GM23248 (cell line): Measurements from ENCODE around the gene WDR18. TPM values are rescaled to one million over a fixed set of nuclear protein-coding genes. Genes with fewer than 3 reads are reported as not detected.

Experiments used
- DNase-seq: peaks from one replicate; pipeline ENCODE4 v3.0.0-alpha.2; 2015
- H2AFZ ChIP-seq: fragments of 200-600 bp; sonication (generic); 2 replicates; pipeline ENCODE4 v1.6.1; 2016; ENCODE audit warnings: antibody characterized with exemption
- H3F3A ChIP-seq: fragments of 200-600 bp; sonication (generic); 2 replicates; pipeline ENCODE4 v1.6.1; 2016; ENCODE audit warnings: mild to moderate bottlenecking, antibody characterized with exemption, mixed run types; ENCODE audit not compliant: insufficient read depth
- H3K27ac ChIP-seq: fragments of 200-600 bp; sonication (generic); 2 replicates; pipeline ENCODE4 v1.5.1; 2016; ENCODE audit warnings: mild to moderate bottlenecking
- H3K27me3 ChIP-seq: fragments of 200-600 bp; sonication (generic); replicated peaks from 2 replicates; pipeline ENCODE4 v1.6.1; 2016; ENCODE audit warnings: mild to moderate bottlenecking; ENCODE audit not compliant: insufficient read depth
- H3K36me3 ChIP-seq: fragments of 200-600 bp; sonication (generic); 2 replicates; pipeline ENCODE4 v1.6.1; 2016; ENCODE audit warnings: low read depth, mild to moderate bottlenecking
- H3K4me1 ChIP-seq: fragments of 200-600 bp; sonication (generic); 2 replicates; pipeline ENCODE4 v1.6.1; 2016; ENCODE audit warnings: mild to moderate bottlenecking; ENCODE audit not compliant: insufficient read depth
- H3K4me2 ChIP-seq: fragments of 200-600 bp; sonication (generic); one replicate; pipeline ENCODE4 v1.6.1; 2016; ENCODE audit warnings: mild to moderate bottlenecking; ENCODE audit not compliant: unreplicated experiment
- H3K4me3 ChIP-seq: fragments of 200-600 bp; sonication (generic); 2 replicates; pipeline ENCODE4 v1.5.1; 2016; ENCODE audit warnings: mild to moderate bottlenecking
- H3K79me2 ChIP-seq: fragments of 200-600 bp; sonication (generic); 2 replicates; pipeline ENCODE4 v1.6.1; 2016; ENCODE audit warnings: mild to moderate bottlenecking; ENCODE audit not compliant: insufficient read depth
- H3K9ac ChIP-seq: fragments of 200-600 bp; sonication (generic); 2 replicates; pipeline ENCODE4 v1.6.1; 2016; ENCODE audit warnings: mild to moderate bottlenecking
- H3K9me2 ChIP-seq: fragments of 200-600 bp; sonication (generic); 2 replicates; pipeline ENCODE4 v1.6.1; 2016; ENCODE audit warnings: mixed run types, mild to moderate bottlenecking, moderate library complexity; ENCODE audit not compliant: insufficient read depth
- H3K9me3 ChIP-seq: fragments of 200-600 bp; sonication (generic); one replicate; pipeline ENCODE4 v1.6.1; 2017; ENCODE audit warnings: low read depth
- H4K20me1 ChIP-seq: fragments of 200-600 bp; sonication (generic); 2 replicates; pipeline ENCODE4 v1.6.0; 2016; ENCODE audit not compliant: insufficient read depth
- EZH2 ChIP-seq: fragments of 200-600 bp; sonication (generic); IDR thresholded peaks from 2 replicates; pipeline ENCODE4 v1.6.1; 2018; ENCODE audit warnings: antibody characterized with exemption, mild to moderate bottlenecking; ENCODE audit not compliant: insufficient read depth, poor library complexity, severe bottlenecking
- EZH2phosphoT487 ChIP-seq: fragments of 200-600 bp; sonication (generic); IDR thresholded peaks from 2 replicates; pipeline ENCODE4 v1.6.1; 2018; ENCODE audit warnings: antibody characterized with exemption, moderate library complexity, mild to moderate bottlenecking, low read depth; ENCODE audit not compliant: insufficient read depth
- WGBS, 2 experiments: methylation state at CpG; one replicate each; pipeline ENCODE4 v1.1.6; 2015 to 2017; ENCODE audit warnings: low lambda C conversion rate in 2 of 2, low coverage in 1 of 2; ENCODE audit errors: missing lambda C conversion rate in 2 of 2; 5-methylcytosine and 5-hydroxymethylcytosine counted together
- in situ Hi-C: fragments of 300-500 bp; cut with MboI; formaldehyde crosslinking; loops from 2 replicates; pipeline ENCODE4 v1.15.0; 2020
- polyA plus RNA-seq: library from polyadenylated mRNA; unstranded; fragments of >200 nt; fragmentation: Nextera tagmentation; extraction: Ambion mirVana; gene quantifications from 2 replicates; pipeline ENCODE4 v1.2.1, GENCODE V29; 2016
- total RNA-seq: library from RNA; depleted of rRNA; stranded (reverse); fragments of >200 nt; shearing (Covaris generic); gene quantifications from 2 replicates; pipeline ENCODE4 v1.2.3, GENCODE V29; 2014

WDR18 gene
- total and polyA plus RNA-seq, 2 experiments from 2014 or later: 83.4 to 157 TPM

DNA sequence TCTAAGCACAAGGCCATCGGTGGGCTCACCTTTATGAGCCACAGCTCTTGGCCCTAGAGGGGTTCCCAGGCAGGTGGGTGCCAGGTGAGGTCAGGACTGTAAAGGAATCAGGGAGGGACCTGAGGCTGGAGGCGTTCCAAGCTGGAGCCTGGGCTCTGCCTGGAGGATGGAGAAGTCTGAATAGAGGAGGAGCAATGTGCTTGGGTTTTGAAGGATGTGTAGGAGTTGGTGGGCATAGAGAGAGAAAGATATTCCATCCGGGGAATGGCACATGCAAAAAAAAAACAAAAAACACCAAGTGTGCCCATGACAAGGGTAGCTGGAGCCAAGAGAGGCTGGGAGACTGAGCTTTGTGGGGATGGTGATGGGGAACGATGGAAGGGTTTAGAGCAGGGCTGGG lies 18.5 kb downstream of the WDR18 start:
- no peaks in the 10 kb centered on the region for H3K79me2 ChIP-seq
- H3K9ac ChIP-seq: no peak overlapping the region
- no peaks in the 10 kb centered on the region for H3K9me2 ChIP-seq
- H3K27ac ChIP-seq: no peak overlapping the region
- DNase-seq: no peak
- 56 to 59% methylated on average over 4 of the region's 4 CpGs for WGBS, 2 experiments
- H3K4me2 ChIP-seq: no peak overlapping the region
- no peak overlapping the region for H3K4me3 ChIP-seq
- H4K20me1 ChIP-seq: no peaks in the 10 kb centered on the region
- no peak for TF ChIP-seq EZH2
- TF ChIP-seq EZH2phosphoT487: no peak
- H2AFZ ChIP-seq: no peak overlapping the region
- no peaks in the 10 kb centered on the region for H3K36me3 ChIP-seq
- no peaks in the 10 kb centered on the region for H3K9me3 ChIP-seq
- in situ Hi-C loops: no loop called here
- no peaks in the 10 kb centered on the region for H3K4me1 ChIP-seq
- H3F3A ChIP-seq: no peaks in the 10 kb centered on the region
- peaks cover 14% of the 10 kb centered on the region; the same call in 1 of the 2 replicates for H3K27me3 ChIP-seq

DNA sequence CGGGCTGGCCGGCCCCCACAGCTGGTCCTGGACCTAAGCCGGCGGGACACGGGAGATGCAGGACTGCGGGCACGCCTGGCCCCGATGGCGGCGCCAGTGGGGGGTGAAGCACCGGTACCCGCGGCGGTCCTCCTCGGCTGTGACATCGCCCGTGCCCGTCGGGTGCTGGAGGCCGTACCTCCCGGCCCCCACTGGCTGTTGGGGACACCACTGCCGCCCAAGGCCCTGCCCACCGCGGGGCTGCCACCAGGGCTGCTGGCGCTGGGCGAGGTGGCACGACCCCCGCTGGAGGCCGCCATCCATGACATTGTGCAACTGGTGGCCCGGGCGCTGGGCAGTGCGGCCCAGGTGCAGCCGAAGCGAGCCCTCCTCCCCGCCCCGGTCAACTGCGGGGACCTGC lies 19.1 kb downstream of the WDR18 start:
- Histone ChIP-seq H3K9me3 (no peaks in the 10 kb centered on the region), H3K9me2 (no peaks in the 10 kb centered on the region), H3F3A (no peaks in the 10 kb centered on the region), H4K20me1 (no peaks in the 10 kb centered on the region), H3K79me2 (no peaks in the 10 kb centered on the region), H3K4me1 (no peaks in the 10 kb centered on the region), H3K9ac (no peak overlapping the region), H2AFZ (no peak overlapping the region), H3K4me2 (no peak overlapping the region), H3K27ac (no peak overlapping the region), H3K27me3 (peaks cover 9% of the 10 kb centered on the region; the same call in 1 of the 2 replicates), H3K4me3 (no peak overlapping the region), H3K36me3 (no peaks in the 10 kb centered on the region)
- in situ Hi-C loops: no loop called here
- no peak for DNase-seq
- no peak for TF ChIP-seq EZH2
- TF ChIP-seq EZH2phosphoT487: no peak
- WGBS, 2 experiments: 86 to 89% methylated on average over 18 to 37 of the region's 37 CpGs

DNA sequence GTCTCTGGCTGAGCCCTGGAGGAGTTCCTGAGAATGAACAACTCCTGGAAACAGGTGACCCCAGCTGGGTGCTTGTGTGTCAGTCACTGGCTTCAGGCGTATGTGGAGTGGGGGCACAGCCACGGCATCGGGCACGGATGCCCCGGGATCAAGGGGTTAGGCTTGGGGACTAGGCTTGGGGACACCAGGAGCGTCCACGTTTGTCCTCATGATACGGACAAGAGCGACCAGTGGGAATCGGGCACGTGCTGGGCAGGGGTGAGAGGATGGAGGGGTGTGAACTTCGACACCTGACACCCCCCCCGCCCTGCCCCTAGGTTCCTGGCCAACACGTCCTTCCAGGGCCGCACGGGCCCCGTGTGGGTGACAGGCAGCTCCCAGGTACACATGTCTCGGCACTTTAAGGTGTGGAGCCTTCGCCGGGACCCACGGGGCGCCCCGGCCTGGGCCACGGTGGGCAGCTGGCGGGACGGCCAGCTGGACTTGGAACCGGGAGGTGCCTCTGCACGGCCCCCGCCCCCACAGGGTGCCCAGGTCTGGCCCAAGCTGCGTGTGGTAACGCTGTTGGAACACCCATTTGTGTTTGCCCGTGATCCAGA lies 20.2 kb downstream of the WDR18 start:
- Histone ChIP-seq H3F3A (no peaks in the 10 kb centered on the region), H3K4me2 (no peak overlapping the region), H3K4me3 (no peak overlapping the region), H3K36me3 (no peaks in the 10 kb centered on the region), H3K9ac (no peak overlapping the region), H2AFZ (no peak overlapping the region), H3K27me3 (peaks cover 4% of the 10 kb centered on the region; the same call in 1 of the 2 replicates), H3K9me3 (no peaks in the 10 kb centered on the region), H3K27ac (no peak overlapping the region), H3K79me2 (no peaks in the 10 kb centered on the region), H3K9me2 (no peaks in the 10 kb centered on the region), H3K4me1 (no peaks in the 10 kb centered on the region), H4K20me1 (no peaks in the 10 kb centered on the region)
- no peak for DNase-seq
- in situ Hi-C loops: no loop called here
- TF ChIP-seq EZH2 (no peak), EZH2phosphoT487 (no peak)
- 55 to 60% methylated on average over 23 to 32 of the region's 32 CpGs for WGBS, 2 experiments

DNA sequence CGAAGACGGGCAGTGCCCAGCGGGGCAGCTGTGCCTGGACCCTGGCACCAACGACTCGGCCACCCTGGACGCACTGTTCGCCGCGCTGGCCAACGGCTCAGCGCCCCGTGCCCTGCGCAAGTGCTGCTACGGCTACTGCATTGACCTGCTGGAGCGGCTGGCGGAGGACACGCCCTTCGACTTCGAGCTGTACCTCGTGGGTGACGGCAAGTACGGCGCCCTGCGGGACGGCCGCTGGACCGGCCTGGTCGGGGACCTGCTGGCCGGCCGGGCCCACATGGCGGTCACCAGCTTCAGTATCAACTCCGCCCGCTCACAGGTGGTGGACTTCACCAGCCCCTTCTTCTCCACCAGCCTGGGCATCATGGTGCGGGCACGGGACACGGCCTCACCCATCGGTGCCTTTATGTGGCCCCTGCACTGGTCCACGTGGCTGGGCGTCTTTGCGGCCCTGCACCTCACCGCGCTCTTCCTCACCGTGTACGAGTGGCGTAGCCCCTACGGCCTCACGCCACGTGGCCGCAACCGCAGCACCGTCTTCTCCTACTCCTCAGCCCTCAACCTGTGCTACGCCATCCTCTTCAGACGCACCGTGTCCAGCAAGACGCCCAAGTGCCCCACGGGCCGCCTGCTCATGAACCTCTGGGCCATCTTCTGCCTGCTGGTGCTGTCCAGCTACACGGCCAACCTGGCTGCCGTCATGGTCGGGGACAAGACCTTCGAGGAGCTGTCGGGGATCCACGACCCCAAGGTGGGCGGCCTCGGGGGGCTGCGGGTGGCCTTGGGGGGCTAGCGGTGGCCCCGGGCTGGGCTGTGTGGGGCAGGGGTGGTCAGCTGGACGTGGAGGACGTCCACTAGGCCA lies 20.9 kb downstream of the WDR18 start:
- Histone ChIP-seq H3K4me3 (no peak overlapping the region), H3K27me3 (no peaks in the 10 kb centered on the region), H4K20me1 (no peaks in the 10 kb centered on the region), H3K9ac (no peak overlapping the region), H3K79me2 (no peaks in the 10 kb centered on the region), H2AFZ (no peak overlapping the region), H3K36me3 (no peaks in the 10 kb centered on the region), H3K27ac (no peak overlapping the region), H3K4me2 (no peak overlapping the region), H3K9me3 (no peaks in the 10 kb centered on the region), H3F3A (no peaks in the 10 kb centered on the region), H3K4me1 (no peaks in the 10 kb centered on the region), H3K9me2 (no peaks in the 10 kb centered on the region)
- TF ChIP-seq EZH2phosphoT487: no peak
- no peak for TF ChIP-seq EZH2
- in situ Hi-C loops: no loop called here
- no peak for DNase-seq
- 86 to 89% methylated on average over 62 to 70 of the region's 70 CpGs for WGBS, 2 experiments
